ENCODE data around the gene CYP3A5.

The CYP3A5 gene

GRCh38 chr7:99605527-99605926 lies 74.3 kb downstream of the CYP3A5 start:
- no peak for DNase-seq

DNA sequence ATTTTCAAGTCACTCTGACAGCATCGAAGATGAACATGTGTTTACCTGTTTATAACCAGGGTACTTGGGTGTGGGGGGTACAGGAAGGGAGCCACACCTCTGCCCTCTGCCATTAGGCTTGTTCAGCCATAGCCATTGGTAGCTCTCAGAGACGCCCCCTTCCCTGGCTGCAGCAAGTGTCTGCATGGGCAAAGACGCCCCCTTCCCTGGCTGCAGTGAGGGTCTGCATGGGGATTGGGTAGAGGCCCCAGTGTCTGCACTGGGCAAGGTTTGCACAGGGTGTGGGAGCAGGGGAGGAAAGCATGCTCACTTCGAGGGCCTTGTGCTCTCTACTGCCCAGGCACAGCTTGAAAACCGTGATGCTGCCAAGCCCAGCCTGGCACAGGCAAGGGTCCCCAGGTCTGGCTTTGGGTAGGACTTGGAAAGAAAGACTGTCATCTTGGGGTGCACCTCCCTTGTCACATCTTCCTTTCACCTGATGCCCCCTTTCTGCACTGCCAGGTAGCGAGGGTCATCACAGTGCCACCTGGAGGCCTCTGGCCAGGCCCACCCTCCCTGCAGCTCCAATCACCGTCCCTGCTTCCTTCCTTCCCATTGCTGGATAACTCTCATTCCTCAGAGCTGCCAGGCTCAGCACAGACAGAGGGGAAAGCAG lies 78.0 kb downstream of the CYP3A5 start:
- DNase-seq, result no peak

- no peak for DNase-seq
Observed at GRCh38 chr7:99599836-99600235, 80.0 kb downstream of the CYP3A5 start.

All from kidney glomerular epithelial cell (primary cell).